HL-60/S4 (cell line): Measurements from ENCODE around the gene ZNF697.

Experiments used
- in situ Hi-C: fragments of 300-500 bp; cut with MboI; formaldehyde crosslinking; loops from 2 replicates; pipeline ENCODE4 v1.14.3; 2022; ENCODE audit warnings: low sequenced_read_pairs

ZNF697 gene

DNA sequence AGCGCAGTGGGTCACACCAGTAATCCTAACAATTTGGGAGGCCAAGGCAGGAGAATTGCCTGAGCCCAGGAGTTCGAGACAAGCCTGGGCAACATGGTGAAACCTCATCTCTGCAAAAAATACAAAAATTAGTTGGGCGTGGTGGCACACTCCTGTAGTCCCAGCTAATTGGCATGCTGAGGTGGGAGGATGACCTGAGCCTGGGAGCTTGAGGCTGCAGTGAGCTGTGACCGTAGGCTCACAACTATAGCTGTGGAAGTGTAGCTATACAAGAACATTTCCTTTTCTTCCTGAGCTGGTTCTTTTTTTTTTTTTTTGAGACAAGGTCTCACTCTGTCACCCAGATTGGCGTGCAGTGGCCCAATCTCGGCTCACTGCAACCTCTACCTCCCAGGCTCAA, 19.1 kb upstream of the ZNF697 start:
- in situ Hi-C loops, result no loop called here

GRCh38 chr1:119664067-119664466, 16.0 kb upstream of the ZNF697 start:
- in situ Hi-C loops, result no loop called here

- in situ Hi-C loops, result no loop called here
These were observed 14.0 kb upstream of the ZNF697 start for GRCh38 chr1:119662034-119662437.

DNA sequence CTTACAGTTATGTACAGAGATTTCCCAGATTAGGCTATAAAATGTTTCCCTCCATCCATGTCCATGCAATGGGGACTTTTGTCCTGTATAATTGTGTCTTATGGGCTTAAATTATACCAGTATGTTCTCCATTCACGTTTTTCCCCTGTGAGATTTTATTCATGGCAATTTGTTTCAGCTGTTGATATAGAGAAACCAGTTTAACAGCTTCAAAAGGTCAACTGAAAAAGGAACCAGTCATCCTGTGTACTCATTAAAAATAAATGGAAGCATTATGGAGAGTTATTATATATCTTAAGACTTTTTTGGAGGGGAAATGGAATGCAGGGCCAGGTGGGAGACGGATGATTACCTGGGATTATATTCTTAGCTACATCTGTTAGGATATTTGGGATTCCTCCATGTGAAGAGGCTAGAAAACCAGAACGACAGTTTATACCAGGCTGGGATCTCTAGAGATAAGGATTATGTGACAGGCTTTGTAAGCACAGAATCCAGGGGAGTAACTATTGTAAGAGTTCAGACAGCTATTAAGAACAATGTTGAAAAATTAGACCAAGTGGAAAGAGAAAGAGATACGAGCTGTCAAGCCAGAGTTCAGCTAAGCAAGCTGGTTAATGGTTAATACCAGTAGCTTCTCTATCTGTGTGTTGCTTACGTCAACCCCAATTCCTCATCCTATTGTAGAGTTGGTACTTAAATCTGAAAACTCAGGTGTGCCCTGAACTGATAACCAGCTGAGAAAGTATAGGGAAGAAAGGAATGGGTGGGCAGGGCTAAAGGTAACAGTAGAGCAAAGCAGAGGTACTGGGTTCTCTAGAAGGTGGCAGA, 12.4 kb upstream of the ZNF697 start:
- in situ Hi-C loops, result no loop called here

GRCh38 chr1:119659628-119660027, 11.6 kb upstream of the ZNF697 start:
- in situ Hi-C loops, result no loop called here

GRCh38 chr1:119656410-119656955, 8.4 kb upstream of the ZNF697 start:
- in situ Hi-C loops, result no loop called here

- in situ Hi-C loops, result no loop called here
These were observed 7.1 kb upstream of the ZNF697 start for GRCh38 chr1:119655154-119655553.

GRCh38 chr1:119653839-119654170, 5.7 kb upstream of the ZNF697 start:
- in situ Hi-C loops, result no loop called here

GRCh38 chr1:119653135-119653838, 5.2 kb upstream of the ZNF697 start:
- in situ Hi-C loops, result no loop called here

DNA sequence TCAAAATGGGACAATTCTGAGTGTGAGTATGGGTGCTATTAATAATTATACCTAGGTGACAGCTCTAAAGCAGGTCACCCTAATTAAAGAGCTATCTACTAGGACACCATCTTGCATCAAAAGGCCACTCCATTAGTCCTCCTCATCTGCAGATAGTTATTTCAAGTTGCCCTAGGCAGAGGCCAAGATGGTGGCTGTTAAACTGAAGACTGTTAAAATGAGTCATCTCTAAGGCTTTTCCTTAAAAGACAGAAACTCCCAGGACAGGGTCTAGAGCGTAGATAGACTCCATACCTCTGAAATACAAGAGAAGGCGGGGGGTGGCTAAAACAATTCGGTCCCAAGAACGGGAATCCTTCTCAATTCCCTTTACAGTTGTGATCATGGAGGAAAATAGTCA, 4.5 kb upstream of the ZNF697 start:
- in situ Hi-C loops, result no loop called here

DNA sequence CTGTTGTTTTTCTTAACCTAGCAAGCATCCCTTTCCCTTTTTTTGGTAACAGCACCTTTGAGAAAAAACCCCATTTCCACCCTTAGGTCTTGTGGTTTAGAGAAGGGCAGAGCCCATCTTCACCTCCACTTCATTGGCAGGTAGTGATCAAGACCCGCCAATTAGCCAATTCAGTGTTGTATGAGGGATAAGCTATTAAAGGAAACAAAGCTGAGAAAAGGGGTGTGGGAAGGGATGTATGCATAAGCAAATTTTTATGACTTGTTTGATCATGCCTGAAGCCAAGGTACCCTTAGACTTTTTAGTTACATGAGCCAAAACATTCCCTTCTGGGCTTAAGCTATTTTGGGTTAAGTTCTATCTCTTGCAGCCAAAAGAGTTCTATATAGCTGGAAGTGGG, 3.6 kb upstream of the ZNF697 start:
- in situ Hi-C loops, result no loop called here

- in situ Hi-C loops, result no loop called here
These were observed 3.1 kb upstream of the ZNF697 start for GRCh38 chr1:119651133-119651532.

- in situ Hi-C loops, result no loop called here
These were observed 546 bp upstream of the ZNF697 start for GRCh38 chr1:119648620-119649004.

GRCh38 chr1:119647228-119647733, 785 bp downstream of the ZNF697 start:
- in situ Hi-C loops, result no loop called here

DNA sequence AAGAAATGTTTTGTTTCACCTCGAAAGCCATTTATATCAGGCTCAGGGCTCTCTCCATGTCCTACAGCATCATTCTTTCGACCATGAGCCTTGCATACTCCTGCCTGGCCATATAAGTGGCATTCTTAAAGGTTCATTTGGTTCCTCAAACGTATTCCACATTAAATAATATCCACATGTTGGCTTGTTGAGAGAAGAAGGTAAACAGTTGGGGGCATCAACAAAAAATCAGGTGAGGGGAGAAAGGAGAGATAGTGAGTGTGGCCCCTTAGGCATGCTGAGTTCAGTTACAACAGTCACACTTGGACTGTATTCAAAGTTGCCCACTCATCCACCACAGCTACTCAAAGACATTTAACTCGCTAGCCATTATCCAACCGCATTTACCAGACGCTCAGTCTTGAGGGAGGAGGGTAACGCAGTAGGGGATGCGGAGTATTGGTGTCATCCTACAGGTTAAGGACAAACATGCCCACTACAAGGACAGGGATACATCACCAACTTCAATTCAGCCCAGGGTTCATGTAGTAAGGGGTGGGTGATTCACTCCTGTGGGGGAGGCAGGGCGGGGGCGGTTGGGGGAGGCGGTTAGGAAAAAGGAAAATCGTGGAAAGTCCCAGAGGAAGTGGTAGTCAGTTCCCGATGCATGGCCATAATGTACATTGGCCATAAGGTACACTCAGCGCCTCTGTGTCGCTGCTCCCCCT, 1.4 kb downstream of the ZNF697 start:
- in situ Hi-C loops, result no loop called here

- in situ Hi-C loops, result no loop called here
These were observed 9.0 kb downstream of the ZNF697 start for GRCh38 chr1:119639109-119639508.

GRCh38 chr1:119637710-119638109, 10.4 kb downstream of the ZNF697 start:
- in situ Hi-C loops, result no loop called here

GRCh38 chr1:119636491-119637089, 11.5 kb downstream of the ZNF697 start:
- in situ Hi-C loops, result no loop called here

DNA sequence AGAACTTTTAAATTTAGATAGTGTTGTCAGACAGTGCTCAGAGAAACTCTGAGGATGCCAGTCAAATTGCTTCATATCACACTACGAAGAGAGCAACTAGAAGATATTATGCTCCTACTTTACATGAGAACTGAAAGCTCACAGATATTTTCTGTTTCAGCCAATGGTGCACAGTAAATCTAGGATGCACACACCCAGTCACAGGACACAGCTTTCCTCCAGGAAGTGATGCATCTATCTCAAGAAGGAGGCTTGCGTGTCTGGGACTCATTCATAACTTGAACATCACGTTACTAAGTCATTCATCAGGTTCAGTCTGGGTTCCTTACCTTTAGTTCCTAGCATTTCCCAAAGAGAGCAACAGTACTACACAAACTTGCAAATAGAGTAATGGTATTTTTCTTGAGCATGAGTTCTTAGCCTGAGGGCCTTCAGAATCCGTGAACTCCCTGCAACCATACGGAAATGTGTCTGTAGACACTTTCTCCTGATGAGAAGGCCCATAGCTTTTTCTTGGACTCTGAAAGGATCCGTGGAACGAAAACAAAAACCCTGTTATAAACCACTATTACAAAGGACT, 12.2 kb downstream of the ZNF697 start:
- in situ Hi-C loops, result no loop called here

DNA sequence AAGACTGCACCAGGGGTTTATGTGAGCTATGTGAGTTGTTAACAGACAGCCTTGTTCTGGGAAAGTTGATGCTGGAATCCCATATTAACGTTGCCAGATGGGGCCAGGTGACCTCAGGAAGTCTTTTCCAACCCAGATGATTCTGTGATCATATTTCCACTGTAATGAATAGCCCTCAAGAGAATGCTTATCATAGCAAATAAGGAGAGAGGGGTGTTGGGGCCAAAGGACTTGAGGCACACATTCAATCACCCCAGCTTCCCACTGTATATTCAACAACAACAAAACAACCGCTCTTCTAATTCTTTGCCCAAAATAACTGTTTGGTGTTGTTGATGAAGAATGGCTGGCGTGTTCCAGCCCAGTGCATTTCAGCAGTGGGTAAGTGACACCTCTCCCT, 14.1 kb downstream of the ZNF697 start:
- in situ Hi-C loops, result no loop called here

- in situ Hi-C loops, result no loop called here
These were observed 14.5 kb downstream of the ZNF697 start for GRCh38 chr1:119633575-119633974.
